DOHH2 (cell line): ENCODE measurements around the gene HSH2D.

ENCODE experiments used
- CTCF ChIP-seq: fragments of 200-600 bp; sonication (generic); IDR thresholded peaks from one replicate; pipeline ENCODE4 v1.5.1; 2014; ENCODE audit warnings: antibody characterized with exemption, mild to moderate bottlenecking, low read depth, low read length; ENCODE audit not compliant: poor library complexity, severe bottlenecking
- EZH2phosphoT487 ChIP-seq: fragments of 200-600 bp; sonication (generic); IDR thresholded peaks from 2 replicates; pipeline ENCODE4 v1.6.1; 2017; ENCODE audit warnings: borderline replicate concordance, mild to moderate bottlenecking, antibody characterized with exemption, low read length, moderate library complexity, mixed read lengths

- TF ChIP-seq CTCF (no peak), EZH2phosphoT487 (no peak)
Observed at GRCh38 chr19:16142032-16142580, 1.4 kb upstream of the HSH2D start.
